GM21381 (cell line): ENCODE results near the gene HHIP.

Experiments used
- ATAC-seq: cut with Tn5 transposase; IDR thresholded peaks from one replicate; pipeline ENCODE4 v1.9.1; 2021; ENCODE audit warnings: mild to moderate bottlenecking, moderate library complexity; ENCODE audit not compliant: unreplicated experiment

Gene HHIP, protein sequence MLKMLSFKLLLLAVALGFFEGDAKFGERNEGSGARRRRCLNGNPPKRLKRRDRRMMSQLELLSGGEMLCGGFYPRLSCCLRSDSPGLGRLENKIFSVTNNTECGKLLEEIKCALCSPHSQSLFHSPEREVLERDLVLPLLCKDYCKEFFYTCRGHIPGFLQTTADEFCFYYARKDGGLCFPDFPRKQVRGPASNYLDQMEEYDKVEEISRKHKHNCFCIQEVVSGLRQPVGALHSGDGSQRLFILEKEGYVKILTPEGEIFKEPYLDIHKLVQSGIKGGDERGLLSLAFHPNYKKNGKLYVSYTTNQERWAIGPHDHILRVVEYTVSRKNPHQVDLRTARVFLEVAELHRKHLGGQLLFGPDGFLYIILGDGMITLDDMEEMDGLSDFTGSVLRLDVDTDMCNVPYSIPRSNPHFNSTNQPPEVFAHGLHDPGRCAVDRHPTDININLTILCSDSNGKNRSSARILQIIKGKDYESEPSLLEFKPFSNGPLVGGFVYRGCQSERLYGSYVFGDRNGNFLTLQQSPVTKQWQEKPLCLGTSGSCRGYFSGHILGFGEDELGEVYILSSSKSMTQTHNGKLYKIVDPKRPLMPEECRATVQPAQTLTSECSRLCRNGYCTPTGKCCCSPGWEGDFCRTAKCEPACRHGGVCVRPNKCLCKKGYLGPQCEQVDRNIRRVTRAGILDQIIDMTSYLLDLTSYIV

DNA sequence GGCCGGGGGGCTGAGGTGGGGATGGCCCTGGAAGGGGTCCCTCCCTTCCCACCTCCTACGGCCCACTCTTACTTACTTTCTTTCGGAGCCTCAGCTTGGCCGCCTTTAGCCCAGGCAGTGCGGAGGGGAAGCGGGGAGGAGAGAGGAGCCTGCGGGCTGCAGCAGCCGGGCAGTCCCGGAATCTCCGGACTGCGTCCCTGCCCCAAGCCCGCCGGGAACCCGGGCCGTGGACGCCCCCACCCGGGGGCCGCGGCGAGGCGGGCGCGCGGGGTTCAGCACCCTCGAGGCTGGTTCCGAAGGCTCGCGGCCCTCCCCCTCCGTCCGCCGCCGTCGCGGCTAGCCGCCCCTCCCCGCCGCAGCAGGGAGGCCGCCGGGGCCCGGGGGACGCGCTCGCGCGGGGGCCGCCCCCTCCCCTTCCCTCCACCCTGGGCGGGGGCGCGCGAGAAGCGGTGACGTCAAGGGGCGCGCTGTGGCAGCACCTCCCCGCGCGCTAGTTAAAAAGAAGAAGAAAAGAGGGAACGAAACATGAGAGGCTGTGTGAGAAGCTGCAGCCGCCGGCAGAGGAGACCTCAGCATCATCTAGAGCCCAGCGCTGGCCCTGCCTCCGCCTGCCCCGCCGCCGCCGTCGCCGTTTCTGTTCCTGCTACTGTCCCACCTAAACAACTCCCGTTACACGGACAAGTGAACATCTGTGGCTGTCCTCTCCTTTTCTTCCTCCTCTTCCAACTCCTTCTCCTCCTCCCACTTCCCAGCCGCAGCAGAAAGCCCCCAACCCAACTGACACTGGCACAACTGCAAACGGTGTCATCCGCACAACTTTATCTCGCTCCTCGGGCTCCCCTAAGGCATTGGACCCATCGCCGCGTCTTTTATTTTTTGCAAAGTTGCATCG, at the start of gene HHIP:
Gene HHIP (plus strand): TSS at position 526 of the 892 bp plus-strand sequence. CDS start 520 bp downstream, outside the sequence.
- peak; percentile 40 for ATAC-seq

DNA sequence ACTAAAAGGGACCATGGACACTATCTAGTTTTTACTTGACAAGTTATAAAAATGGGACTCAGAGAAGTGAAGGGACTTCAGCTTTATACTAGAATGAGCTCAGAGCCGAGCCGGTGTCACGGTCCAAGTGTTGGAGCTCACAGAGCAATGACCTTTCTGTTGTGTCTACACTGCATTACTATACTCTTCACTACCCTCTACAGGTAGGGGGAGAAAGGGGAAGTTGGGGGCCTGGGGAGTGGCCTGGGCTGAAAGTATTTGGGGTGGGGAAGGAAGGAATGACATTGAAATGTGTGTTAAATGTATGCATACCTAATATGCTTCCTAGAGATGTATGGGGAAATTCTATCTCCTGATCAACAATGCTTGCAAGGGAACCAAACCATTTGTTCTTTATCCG, 48.8 kb upstream of the HHIP start:
- no peak for ATAC-seq

DNA sequence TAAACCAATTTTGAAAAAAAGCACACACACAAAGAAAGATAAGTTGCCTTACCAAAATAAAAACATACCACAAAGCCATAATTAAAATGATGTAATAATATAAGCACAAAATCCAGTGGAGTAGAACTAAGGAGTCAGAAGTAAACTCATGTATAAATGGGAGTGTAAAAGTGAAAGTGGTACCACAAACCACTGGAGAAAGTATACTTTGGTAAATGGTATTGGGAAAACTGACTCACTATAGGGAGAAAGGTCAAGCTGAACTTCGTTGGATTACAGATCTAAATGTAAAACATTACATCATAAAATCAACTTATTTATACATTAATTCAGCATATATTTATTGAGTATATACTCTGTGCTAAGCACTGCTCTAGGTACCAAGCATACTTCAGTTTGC, 46.3 kb upstream of the HHIP start:
- ATAC-seq, result no peak

DNA sequence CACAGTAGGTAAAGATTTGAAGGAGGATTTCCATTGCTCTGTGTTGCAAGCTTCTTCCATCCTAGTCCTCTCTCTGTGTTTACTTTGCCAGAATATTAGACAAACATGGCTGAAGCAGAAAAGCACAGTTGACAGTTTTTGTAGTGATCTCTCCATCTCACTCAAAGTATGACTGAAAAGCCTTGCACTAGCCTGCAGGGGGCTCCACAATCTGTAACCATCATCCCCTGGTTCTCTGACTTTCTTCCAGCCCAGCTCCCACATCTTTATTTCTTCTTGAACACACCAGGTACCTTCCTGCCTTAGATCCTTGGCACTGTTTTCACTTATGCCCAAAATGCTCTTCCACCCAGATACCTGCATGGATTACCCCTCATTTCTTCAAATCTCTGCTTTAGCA, 34.1 kb upstream of the HHIP start:
- peak; percentile 81 for ATAC-seq

DNA sequence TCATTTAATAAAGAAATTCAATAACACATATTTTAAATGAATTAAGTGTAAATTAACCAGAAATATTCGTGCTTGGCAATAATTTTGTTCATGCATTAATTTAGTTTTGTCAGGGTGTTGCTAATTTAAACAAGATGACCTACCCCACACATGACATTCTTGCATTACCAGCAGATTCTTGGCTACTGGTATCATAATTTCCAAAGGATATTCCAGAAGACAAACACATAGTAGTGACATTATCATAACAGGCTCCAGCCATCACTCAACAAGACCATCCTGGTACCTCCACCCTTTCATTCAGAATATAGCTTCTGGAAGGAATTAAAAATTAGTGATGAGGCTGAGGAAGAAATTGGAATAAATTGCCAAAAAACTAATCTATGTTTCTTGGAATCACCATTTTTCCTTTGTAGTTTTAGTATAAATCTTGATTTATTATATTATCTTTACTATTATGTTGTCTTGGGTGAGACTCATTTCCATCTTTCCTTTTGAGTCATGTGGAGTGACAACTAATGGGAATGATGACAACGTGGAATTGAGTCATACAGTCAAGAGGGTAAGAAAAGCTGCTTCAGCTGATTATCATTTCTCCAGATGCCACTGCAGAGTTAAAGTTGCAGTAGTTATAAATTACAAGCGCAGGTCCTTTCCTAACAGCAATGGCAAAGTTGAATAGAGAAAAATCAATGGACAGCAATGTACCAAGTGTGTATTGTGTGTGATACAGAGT, 30.9 kb upstream of the HHIP start:
- no peak for ATAC-seq

DNA sequence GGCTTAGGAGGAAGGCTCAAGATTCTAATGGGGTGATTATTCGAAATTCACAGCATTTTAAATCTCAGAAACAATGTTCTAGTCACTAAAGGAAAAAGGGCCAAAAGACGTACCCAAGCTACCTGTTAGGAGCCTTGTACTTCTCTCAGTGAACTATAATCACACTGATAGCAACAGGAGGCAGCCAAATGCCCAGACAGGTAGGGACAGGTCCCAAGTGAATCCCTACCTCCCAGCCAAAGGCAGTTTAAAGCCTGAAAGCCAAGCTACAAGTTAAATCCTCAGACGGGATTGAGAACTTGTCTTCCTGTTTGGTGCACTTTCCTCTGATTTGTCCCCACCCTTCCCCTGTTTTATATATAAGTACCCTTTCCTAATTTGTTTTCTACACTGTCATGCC, 24.3 kb upstream of the HHIP start:
- no peak for ATAC-seq

DNA sequence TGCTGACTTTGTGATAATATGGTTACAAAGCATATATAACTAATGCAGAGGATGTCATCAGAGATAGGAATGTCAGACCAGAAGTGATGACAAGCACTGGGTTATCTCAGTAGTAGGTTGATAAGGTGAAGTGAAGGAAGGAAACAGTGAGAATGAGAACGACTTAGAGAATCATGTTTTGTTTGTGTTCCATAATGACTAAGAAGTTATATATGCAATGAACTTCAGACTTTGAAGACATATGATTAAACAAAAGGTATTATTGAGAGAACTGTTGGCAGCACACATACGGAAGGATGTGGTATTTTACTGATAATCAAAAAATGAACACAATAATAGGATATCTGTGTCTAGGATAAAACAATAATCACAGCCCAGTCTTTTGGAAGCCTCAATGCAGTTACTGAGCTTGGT, 18.3 kb upstream of the HHIP start:
- ATAC-seq, result no peak

DNA sequence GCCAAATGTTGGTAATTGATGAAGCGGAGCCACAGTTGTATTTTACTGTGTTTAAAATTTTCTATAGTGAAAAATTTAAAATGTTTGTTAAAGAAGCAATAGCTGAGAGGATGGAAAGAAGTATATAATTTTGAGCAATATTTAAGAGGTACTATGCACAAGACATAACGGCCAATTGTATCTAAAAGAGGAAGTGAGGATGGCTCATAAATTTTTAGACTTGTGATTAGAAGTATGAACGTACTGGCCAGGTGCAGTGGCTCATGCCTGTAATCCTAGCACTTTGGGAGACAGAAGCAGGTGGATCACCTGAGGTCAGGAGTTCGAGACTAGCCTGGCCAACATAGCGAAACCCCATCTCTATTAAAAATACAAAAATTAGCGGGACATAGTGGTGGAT, 12.7 kb upstream of the HHIP start:
- ATAC-seq, result no peak

DNA sequence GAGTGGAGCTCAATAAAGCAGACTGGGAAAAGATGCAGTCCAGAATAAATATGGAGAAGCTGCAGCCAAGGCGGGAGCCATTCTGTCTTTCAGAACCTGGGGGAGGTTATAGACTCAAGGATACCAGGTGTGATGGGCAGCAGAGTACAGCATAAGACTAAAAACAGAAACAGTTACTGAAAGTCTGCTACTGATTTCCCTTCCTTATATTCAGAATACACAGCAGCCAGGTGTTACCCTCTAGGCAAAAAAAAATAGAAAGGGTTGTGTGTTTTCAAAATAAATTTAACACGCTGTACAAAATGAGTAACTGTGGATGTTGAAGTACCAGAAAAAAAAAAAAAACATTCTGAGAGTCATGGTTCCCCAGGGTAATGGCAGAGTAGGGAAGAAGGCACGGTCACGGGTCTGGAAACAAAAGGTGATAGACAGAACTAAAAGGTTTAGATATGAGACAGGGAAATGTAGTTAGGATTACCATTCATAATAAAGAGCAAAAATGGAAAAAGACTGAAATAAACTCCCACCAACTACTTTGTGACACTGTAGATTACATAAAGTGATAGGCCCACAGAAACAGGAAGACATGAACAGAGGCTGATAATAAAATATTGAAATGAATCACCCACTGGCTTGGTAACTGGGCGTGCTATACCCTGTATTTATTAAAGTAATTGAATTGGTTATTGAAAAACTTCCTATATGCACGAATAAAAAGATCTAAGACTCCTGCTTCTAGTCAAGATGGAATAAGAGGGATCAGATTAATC, 10.8 kb upstream of the HHIP start:
- ATAC-seq, result peak; percentile 100

DNA sequence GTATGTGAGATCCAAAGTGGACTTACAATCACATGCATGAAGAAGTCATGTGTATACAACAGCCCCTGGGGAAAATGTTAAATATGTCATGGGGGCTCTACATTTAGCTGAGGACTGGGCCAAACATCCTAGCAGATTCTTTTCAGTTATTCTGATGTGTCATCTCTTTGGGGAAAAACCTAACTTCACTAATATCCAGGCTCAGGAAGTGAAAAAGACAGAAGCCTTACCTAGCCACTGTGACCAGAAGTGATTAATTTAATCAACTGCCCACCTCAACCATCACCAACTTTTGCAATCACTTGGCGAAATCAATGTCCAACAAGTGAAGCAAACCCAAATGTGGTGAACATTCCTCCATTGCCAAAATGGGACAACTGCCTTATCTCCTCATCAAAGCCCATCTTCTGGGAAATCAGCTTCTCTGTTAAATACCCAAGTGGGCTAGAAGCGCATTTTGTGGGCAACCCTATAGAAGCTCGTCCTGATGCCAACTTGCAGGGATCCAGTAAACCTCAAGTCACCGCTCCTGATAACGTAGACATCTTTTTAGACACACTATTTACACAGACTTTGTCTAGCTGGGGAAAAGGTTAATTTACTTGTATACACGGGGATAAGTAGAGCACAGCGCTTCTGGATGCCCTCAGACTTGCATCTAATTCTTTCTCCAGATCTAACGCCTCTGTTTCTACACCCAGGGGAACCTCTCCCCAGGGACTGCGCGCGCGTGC, 1.4 kb upstream of the HHIP start:
- no peak for ATAC-seq

DNA sequence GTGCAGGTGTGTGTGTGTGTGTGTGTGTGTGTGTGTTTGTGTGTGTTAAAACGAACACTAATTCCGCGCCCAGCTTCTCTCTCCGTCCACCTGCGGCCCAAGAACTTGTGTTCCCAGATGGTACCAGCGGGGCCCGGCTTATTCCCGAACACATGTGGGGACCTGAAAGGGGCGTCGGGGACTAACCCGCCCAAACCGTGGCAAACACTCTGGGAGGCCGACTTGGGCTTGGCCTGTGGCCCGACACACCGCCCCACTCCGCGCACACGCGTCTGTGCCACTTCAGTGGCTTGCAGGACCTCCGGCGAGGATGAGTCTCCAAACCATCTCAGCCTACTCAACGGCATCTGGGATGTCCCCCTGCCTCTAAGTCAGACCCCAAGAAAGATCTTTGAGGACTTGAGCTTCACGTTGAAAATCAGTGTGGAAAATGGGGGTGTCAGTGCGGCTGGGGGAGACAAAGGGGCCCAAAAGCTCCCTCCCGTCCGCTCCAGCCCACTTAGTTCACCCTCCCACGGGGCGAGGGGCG, 790 bp upstream of the HHIP start:
- no peak for ATAC-seq

DNA sequence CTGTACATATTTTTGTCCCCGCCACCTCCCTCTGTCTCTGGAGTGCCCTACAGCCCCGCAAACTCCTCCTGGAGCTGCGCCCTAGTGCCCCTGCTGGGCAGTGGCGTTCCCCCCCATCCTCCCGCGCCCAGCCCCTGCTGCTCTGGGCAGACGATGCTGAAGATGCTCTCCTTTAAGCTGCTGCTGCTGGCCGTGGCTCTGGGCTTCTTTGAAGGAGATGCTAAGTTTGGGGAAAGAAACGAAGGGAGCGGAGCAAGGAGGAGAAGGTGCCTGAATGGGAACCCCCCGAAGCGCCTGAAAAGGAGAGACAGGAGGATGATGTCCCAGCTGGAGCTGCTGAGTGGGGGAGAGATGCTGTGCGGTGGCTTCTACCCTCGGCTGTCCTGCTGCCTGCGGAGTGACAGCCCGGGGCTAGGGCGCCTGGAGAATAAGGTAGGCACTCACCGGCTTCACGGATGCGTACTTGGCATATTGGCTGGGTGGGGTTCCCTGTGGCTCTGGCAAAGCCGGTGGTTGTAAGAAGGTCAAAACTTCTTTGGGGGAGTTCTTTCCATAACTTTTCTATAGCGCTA, 653 bp downstream of the HHIP start:
- peak; percentile 27 for ATAC-seq

DNA sequence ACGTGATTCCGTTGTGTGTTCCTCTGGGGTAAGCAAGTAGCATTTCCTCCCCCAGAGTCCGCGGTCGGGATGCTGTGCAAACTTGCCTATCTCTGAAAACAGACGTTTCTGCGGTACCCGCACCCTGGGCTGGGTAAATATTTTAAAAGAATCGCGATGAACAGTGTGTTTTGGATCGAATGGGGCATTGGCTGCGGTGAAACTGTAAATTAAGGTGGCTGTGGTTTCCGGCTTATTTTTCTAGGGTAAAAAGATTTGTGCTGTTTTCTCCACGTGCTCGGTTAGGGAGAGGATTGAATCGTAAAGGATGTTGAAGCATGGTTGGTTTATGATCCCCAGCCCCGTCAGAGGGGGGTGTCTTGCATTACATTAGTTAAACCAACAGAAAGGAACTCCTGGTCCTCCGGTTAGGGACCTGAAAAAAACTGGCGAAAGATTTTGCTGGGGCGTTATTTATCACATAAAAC, 1.2 kb downstream of the HHIP start:
- ATAC-seq, result peak; percentile 18

DNA sequence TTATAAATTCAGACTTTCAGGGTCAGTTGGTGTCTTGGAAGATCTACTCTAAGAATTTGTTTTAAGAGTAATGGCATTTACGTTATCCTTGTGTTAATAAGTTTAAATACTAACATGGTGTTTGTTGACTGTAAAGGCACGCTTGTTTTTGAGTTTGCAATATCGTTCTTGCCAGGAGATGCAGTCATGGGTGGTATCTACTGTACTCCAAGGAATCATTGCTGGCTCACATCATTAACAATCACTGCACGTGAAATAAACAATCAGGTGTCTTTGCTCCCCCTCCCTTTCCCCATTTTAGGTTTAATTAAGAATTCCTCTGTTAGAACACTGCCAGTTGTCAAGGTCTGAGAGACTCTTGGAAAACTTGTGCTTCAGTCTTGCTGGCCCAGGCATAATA, 1.6 kb downstream of the HHIP start:
- no peak for ATAC-seq

DNA sequence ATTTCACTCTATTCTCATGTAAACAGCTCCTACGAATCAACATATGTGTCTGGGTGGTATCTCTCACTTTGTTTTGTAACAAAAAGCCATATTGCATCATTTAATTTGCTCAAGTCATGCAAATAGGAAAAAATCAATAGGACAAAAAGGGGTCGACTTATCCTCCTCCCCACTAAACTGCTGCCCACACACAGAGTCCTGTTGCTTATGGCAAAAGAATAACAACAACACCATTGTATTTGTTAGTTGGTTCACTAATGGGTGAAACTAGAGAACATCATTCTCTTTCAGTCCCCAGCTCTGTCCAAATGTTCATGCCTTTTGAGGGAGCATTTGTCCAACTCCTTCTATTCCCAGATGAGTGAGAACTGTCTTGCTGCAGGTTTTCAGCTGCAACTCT, 2.1 kb downstream of the HHIP start:
- no peak for ATAC-seq

DNA sequence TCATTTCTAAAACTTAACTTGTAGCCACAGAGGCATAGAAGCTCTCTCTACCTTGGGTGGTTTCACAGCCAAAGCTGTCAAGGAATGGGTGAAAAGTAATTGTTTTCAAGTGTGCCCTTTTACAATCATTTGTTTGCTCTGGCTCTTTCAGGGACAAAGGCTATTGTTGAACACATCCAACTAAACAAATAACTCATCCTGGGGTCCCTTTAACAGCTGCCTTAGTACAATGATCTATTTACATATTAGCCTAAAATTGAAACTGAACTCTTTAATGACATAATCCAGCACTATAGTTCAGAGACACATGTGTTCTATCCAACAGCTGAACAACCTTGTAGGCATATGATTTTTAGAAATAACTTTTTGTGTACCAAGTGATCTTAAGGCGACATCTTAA, 3.7 kb downstream of the HHIP start:
- no peak for ATAC-seq

DNA sequence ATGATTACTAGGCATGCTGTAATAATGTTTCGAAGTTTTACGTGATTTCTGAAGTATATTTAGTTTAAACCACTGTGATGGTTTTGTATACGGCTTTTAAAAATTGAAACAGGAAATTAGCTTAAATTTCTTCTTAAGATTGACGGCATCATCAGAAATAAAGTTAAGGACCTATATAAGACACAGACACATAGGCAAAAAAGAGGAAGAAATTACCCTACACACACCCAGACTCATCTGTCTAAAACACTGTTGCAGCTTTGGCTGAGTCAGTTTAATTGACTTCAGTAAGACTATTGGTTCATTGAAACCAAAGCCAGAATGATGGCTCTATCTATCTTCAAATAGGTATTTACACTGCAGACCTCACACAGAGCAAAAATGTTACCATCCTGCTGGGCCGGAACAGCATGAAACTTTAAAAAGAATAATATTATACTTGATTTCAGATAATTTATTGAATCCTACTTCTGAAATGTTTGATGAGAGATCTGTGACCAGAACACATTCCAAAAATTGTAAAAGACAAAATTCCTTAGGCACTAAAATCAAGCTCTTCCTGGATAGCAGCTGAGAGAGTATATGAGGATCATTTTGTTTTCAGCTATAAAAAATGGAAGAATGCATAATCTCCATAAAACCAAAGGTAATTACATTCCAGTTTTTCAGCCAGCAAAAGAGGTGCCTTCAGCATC, 4.5 kb downstream of the HHIP start:
- ATAC-seq, result no peak
